GM21526 (cell line): Measurements from ENCODE around the gene MYADM.

Source experiments
- ATAC-seq: cut with Tn5 transposase; IDR thresholded peaks from one replicate; pipeline ENCODE4 v1.9.1; 2021; ENCODE audit warnings: moderate library complexity; ENCODE audit not compliant: unreplicated experiment, low FRiP score

MYADM gene

GRCh38 chr19:53908935-53909415, 41.3 kb downstream of the MYADM start, which contains the start of gene CACNG7:
TSS of gene CACNG7 (plus strand) at chr19:53909278. CDS start at chr19:53912832, 3,554 bp downstream.
- ATAC-seq, result no peak

DNA sequence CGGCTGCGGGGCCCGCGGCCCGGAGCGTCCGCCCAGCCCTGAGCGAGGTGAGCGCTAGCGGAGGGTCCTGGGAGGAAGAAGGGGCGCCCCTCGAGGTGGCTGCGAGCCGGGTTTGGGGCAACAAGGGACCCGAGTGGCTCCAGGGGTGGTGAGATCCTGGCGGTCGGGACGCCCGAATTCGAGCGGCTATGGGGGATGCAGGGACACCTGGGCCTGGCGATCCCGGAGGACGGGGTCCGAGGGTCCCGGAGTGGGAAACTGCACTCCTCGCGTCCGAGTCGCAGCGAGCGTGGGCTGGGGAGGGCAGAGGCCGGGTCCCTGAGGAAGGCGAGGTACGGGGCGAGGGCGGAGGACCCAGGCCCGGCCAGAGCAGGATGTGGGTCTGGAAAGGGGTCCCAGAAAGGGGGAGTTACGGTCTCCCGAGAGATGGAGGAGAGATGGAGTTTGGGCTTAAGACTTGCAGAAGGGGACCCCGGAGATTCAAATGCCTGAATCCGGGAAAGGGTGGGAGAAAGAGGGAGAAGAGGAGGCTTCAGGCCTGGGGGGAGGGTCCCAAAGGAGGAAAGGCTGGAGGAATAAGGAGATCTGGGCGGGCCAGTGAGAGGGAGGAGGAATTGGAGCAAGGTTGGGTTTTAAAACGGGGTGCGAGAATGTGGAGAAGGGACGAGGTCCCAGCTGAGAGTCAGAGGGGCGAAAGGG, 41.9 kb downstream of the MYADM start:
- no peak for ATAC-seq

DNA sequence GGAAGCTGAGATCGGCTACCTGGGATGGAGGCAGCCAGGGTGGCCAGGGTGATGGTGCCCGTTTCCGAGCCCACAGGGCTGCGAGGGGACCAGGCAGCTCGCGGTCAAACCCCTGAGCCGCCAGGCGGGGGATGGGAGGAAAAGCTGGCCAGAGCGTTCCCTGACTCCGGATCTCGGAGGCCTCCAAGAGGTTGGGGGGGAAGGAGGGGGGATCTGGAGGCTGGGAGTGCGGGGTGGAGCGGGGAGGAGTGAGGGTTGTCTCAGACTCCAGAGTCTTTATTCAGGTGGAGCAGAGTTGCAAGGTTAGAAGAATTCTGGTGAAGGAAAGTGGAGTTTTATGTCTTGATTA, 42.5 kb downstream of the MYADM start:
- ATAC-seq, result no peak

- no peak for ATAC-seq
Measured at GRCh38 chr19:53912653-53913052, 45.0 kb downstream of the MYADM start.

- no peak for ATAC-seq
Measured at GRCh38 chr19:53915000-53915399, 47.3 kb downstream of the MYADM start.

DNA sequence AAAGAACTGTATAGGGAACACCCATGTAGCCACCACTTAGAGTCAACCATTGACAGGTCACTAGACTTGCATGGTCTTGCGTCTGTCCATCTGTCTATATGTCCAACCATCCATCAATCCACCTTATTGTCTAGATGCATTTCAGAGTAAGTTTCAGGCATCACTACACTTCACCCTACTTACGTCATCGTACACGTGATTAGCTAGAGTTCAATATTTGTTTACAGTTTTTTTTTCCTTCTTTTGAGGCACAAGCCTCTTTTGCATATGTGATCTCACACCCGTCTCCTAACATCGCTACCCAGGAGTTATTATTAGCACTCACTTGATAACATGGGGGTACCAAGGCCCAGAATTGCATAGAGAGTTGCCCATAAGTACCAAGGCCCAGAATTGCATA, 48.3 kb downstream of the MYADM start:
- ATAC-seq, result no peak

DNA sequence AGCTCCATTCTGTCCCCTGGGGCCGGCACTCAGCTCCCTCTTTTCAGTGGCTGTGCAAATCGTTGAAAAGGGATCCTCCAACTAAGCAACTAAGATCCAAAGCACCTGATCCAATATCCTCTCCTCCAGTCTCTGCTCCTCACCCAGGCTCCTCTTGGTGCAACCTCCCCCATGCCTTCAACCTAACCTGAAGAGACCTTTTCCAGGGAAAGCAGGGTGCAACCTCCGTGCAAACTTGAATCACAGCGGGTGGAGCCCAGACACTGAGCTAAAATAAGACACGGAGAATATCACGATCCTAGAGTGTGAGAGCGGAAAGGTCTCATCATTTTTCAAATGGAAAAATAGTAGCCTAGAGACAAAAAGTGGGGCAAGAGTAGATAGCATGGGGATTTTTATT, 49.7 kb downstream of the MYADM start:
- no peak for ATAC-seq
